Stimulated activated naive CD8-positive, alpha-beta T cell treated with anti-CD3 and anti-CD28 coated beads, Interleukin-15, Interleukin-2, amounts not matched to agents 100 U/mL and 50 U/mL, for 24 hours (primary cell): ENCODE data around the gene KCNH4.

ENCODE experiments used
- ATAC-seq: fragments of 150-1000 bp; cut with Tn5 transposase; one replicate; pipeline ENCODE4 v1.10.0; 2021
- DNase-seq: peaks from one replicate; pipeline ENCODE4 v3.0.0; 2021

Gene KCNH4

DNA sequence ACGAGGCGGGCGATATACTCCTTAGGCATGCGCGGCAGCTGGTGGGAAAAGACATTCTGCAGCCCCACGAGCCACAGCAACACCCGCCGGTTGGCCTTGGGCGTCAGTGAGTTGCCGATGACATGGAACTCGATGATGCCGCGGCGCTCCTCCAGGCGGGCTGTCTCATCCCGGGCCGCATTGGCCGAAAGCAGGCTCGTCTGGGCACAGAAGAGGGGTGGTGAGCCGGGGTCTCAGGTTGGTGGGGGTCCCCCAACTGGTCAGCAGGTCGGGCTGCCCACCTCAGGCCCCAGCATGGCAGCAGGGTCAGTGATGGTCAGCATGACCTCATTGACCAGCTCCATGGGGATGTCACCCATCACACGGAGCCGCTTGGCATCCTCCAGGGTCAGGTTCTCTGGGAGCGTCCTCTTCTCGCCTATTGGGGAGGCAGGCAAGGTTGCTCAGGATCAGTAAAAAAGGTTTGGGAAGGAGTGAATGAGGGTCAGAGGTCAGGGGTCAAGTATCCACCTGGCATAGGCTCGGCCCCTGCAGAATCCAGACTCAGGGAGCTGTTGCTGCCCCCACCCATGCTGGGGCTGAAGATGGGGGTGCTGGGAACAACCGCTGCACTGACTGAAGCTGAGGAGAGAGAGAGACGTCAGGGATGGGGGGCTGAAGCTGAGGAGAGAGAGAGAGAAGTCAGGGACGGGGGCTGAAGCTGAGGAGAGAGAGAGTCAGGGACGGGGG, 63.4 kb downstream of the KCNH4 start:
- DNase-seq (no peak), ATAC-seq (no peak)

DNA sequence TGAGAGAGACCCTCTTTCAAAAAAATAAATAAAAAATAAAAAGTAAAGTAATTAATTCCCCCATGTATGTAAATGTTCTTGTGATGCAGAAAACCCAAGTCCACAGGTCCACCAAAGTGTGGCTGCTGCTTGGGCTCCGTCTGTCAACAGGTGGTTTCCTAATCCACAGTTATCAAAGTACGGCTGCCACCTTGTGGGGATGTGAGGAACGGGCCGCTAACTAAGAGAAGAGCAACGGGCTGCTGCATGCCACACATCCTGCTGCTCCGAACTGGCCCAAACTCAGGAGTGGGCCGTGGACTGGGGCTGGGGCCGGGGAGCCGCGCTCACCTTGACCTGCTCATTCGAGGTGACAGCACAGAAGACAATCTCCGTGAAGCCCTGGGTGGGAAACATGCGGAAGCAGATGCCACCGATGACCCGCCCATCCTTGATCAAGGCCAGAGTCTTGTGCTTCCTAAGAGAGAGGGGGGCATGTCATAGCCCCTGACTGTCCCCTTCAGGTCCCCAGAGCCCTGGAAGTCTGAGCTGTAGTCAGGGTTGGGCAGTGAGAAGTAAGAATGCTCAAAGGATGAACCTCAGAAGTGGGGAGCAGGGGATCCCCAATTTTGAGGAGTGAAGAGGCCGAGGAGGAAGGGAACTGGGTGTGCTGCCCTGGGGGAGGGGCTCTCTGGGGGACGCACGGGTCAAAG, 64.1 kb downstream of the KCNH4 start:
- DNase-seq (peak; percentile 78), ATAC-seq (peak; percentile 14)

DNA sequence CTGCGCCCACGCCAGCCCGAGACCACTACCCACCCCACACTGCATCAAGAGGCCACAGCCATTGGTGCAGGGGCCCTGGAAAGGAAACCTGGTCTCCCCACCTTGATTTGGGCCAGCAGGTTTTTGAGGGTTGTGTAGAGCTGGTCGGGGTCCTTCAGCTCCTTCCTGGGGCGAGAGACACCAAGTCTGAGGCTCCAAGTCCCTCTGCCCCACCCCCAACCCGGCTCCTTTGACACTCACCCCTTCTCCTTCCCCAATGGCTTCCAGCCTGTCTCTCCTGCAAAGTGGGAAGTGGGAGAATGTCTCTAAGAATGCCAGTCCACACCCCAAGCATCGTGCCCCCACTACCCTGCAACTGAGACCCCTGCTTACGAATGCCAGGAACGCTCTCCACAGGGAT, 66.8 kb downstream of the KCNH4 start:
- DNase-seq (no peak), ATAC-seq (no peak)

DNA sequence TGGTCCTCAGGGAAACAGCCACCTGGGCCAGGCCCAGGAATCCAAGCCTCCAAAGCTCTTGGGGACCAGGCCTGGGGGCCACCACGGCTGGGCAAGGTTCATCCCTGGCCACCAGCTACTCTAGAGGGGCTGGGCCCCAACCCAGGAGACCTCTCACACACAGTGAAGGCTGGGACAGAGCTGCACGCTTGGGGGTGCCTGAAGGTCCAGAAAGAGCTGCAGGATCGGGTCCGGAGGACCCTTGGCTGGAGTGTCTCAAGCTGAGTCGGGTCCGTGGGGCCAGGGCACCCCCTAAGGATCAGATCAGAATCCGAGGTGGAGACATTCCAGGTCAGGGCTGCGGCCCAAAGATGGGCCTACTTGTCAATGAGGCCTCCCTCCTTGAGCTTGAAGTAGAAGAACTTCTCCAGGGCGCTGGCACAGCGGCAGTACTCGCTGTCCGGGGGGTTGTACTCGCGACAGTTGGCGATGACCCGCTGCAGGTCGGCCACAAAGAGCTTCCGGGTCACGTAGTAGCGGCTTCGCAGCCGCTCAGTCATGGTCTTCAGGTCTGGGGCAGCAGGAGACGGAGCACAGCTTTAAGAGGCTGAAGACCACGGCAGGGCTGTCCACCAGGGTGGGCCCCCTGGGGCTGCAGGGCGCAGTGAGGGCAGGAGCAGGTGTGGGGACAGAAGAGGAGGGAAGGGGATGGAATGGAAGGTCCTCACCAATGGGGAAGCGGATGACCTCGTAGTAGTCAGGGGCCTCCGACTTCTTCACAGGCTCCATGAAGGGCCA, 67.5 kb downstream of the KCNH4 start:
- no peak for DNase-seq

DNA sequence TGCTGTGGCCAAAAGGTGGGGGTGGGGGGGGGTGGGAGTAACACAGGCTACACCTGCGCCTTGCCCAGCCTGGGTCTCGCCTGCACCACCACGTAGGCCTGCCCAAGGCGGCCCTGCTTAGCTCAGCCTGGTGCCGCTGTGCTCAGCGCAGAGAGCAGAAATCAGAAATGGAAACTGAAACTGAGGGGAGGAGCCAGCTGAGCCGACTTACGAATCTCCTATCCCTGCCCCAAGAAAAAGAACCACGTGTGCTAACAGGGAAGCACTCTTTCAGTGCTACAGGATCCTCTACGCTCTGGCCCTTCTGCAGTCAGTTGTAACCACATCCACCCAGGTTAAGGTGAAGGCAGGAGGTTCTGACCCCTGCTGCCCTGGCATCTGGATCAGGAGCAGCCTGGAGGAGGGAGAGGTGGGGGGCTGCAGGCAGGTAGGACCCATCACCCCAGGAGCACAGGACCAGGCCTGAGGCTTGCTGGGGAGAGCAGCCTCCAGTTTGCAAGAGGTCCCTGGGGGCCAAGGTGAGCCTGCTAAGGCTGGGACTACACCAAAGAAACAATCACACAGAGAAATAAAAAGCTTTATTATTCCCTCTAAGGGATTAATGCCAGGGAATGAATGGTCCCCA, 68.3 kb downstream of the KCNH4 start, which contains the start of gene DHX58:
TSS of gene DHX58 (minus strand) at position 163 of the 625 bp plus-strand sequence. CDS start 822 bp downstream, outside the sequence.
- peak; percentile 84 for ATAC-seq
- peak; percentile 77 for DNase-seq

More for the DNA sequence above, 67.5 kb downstream of the KCNH4 start:
- ATAC-seq: no peak

DNA sequence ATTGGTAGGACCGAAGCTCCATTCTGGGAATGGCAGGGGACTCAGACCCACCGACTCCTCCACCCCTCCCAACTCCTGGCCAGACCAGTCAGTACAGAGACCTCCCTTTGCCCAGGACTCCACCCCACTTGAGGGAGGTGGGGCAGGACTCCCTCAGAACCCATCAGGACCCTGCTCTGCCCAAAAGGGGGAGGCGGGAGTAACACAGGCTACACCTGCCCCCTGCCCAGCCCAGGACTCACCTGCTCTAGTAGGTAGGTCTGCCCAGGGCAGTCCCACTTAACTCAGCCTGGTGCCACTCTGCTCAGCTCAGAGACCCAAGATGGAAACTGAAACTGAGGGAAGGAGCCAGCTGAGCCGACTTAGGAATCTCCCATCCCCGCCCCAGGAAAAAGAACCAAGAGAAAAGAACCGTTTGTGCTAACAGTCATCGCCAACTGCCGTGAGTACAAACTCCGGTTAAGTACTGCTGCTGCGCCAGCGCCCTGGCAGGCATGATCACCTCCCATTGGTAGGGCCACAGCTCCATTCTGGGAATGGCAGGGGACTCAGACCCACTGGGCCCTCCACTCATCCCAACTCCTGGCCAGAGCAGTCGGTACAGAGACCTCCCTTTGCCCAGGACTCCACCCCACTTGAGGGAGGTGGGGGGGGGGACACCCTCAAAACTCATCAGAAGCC, 68.9 kb downstream of the KCNH4 start:
- peak; percentile 7 for ATAC-seq
- peak; percentile 34 for DNase-seq

DNA sequence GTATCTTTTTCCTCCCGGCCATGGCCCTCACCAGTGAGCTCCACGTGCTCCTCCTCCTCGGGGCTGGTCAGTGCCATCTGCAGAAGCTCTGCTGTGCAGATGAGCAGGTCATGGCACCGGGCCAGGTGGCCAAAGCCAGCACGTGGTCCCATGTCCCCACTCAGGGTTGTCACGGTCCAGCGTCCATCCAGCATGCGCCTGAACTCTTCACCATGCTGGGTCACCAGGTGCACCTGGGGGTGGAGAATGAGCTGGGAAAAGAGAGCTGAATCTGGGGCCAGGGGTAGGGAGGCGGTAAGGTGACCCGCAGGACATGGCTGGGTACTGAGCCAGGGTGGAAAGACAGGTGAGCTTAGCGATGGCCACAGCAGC, 69.7 kb downstream of the KCNH4 start:
- DNase-seq: no peak
- ATAC-seq: no peak

DNA sequence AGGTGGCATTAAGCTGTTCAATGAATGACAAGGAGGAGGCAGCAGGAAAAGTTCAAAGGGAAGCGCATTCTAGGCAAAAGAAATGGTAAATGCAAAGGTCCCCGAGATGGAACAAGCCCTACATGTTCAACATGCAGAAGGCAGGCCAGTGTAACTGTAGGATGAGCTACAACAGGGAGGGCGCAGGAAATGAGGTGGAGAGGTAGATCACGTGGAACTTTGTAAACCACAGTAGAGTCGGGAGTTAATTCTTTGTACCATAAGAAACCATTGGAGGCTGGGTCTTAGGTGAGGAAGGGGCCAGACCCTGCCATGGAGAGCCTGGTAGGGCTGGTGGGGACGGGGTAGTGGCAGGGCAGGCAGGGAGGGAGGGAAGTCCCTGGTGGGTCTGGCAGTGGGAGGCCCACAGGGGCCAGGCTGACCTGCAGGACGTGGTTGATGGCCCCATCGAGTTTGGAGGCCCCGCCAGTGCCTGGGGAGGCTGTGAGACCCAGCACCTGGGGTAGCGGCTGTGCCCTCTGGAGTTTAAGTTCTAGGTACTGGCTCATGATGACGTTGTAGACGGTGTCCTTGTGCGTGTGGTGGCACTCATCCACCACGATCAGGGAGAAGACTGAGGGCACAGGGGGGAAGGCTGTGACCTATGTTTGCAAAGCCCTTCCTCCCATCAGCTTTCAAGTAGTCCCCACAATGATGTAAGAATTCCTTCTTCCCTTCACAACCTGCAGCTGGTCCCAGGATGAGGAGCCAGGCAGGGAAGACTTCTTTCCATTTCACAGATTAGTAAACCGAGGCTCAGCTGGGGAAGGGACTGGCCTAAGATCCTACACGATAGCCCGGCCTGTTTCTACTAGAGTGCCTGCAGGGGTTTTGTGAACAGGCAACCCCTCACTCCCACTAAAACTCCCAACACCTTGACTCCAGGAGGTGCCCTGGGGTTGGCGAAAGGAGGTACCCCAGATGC, 70.4 kb downstream of the KCNH4 start:
- ATAC-seq (no peak), DNase-seq (no peak)

DNA sequence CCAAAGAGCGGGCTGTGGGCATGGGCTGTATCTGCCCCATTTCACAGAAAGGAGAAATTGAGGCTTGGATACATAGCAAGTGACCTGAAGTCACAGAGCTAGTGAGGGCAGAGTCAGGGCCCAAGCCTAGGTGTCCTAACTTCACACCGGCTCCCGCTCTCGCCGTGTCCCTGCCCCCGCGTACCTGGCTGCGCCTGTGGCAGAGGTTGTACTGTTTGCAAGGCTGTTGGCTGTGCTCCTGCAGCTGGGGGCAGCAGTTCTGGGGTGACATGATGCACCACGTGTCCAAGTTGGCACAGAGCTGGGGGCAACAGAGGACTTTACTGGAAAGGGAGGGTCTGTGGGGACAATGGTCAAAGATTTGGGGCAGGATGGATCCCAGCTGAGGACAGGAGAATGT, 71.9 kb downstream of the KCNH4 start:
- ATAC-seq: no peak
- no peak for DNase-seq

DNA sequence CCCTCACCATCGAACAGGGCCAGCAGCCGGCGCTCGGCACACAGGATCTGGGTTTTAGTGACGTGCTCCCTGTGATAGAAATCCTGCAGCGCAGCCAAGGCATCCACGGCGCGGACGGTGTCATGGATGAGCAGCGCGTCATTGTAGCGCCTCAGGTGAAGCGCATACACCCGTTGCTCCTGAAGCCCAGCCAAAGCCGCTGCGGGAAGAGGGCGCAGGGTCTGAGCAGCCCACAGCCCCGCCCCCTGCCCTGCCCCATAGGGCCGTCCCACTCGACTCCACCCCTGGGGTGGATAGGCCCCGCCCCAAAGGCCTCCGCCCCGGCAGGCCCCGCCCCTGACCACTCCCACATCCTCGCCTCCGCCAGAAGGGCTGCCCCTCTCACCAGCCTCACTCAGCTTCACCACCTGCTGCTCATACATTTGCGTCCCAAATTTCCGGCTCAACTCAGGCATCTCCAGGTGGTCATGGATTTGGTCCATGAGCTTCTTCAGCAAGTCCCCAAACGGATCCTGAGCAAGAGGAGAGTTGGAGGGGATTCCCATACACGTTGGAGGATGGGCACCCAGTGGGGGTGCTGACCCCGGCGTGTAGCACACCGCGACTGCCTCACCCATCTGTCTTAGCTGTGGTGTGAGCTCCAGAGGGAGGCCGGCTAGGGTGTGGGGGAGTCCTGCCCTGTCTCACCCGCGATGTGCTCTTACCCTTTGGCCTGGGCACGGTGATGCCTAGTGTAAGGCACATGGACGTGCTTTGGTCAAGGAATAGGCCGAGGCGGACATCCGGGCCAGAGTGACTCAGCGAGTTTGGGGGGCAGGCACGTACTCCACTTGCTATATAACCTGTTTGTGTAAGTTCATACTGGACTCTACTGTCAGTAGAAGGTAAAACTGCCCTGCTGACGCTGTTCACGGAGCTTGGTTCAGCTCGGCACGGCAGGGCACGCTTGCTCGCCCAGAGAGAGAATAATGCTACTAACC, 73.1 kb downstream of the KCNH4 start:
- peak; percentile 88 for ATAC-seq

DNA sequence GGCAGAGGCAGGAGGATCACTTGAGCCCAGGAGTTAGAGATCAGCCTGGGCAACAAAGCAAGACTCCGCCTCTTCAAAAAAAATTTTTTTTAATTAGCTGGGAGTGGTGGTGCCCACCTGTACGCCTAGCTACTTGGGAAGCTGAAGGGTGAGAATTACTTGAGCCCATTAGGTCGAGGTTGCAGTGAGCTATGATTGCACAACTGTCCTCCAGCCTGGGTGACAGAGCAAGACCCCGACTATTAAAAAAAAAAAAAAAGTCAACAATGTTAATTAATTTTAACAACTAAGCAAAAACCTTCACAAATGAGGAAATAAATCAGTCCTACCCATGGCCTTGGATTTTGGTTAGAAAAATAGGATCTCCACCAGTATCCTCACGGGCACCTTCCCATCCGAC, 73.8 kb downstream of the KCNH4 start:
- ATAC-seq (no peak), DNase-seq (no peak)

More for the DNA sequence above, 73.1 kb downstream of the KCNH4 start:
- peak; percentile 97 for DNase-seq
